ENCODE data around the gene MAP3K15.

DNA sequence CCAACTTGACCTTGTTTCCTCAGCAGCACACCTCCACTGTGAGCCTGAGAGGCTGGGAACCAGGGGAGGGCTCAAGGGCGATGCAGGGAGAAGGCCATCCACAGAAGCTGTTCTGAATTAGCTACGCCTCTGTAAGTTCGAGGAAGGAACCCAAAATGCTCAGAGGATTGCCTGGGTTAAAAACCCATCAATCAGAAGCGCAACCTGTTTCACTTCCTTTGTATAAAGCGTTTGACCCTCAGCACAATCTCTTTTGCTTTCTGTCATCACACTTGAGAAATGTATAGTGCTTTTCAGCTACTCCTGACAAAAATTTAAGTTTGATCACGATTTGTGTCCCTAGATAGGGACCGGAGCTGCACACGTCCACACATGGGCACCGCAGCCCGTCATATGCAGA lies 48.0 kb upstream of the MAP3K15 start:
- TF ChIP-seq POLR2A (IDR thresholded peaks at IDR 0.05; ENCODE audit: insufficient read depth in 1 of 2, low read depth in 2 of 2, low read length in 2 of 2) (no peak), GLI4 (CRISPR knock-in tag; IDR thresholded peaks at IDR 0.05; ENCODE audit: borderline replicate concordance) (no peak)
